Fibroblast of mammary gland (primary cell): ENCODE measurements around the gene SLC12A5.

ENCODE experiments used
- DNase-seq: peaks from one replicate; pipeline ENCODE4 v3.0.0-alpha.2; 2010; ENCODE audit warnings: low read depth
- H3K4me3 ChIP-seq: 2 replicates; pipeline ENCODE4 v1.5.1; 2011; ENCODE audit warnings: low read depth, mild to moderate bottlenecking, low read length, moderate library complexity; ENCODE audit not compliant: control insufficient read depth
- TF ChIP-seq, protein P1 (sequence below): conservative IDR thresholded peaks from 2 replicates; pipeline ENCODE4 v1.5.1; 2011; ENCODE audit warnings: low read depth, low read length, inconsistent platforms; ENCODE audit not compliant: control insufficient read depth, insufficient read depth

Gene SLC12A5

DNA sequence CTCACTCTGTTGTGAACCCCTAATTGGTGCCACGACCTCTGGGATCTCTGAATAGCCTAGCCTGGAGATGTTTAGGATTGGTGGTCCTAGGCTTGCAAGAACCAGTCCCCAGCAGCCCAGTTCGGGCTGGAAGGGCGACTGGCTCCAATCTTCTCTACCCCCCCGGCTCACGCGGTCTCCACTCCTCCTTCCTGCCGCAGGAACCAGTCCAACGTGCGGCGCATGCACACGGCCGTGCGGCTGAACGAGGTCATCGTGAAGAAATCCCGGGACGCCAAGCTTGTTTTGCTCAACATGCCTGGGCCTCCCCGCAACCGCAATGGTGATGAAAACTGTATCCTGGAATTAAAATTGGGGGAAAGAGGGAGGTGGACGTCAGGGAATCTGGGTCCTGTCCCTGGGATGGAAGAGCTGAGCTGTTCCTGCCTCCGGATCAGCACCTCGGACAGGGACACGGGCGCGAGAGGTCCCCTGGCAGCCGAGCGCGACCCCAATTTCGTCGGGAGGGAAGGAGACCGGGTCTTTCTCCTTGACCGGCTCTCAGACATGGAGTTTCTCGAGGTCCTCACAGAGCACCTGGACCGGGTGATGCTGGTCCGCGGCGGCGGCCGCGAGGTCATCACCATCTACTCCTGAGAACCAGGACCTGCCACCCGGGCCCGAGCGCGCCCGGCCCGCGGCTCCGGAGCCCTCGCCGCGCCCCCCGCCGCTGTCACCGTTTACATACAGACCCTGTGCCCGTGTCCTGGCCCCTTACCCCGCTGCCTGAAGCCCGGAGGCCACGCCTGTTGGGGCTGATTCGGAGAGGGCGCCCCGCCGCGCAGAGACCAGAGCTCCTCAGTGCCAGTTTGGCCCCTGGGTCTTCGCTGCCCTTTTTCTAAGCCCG, 28.2 kb downstream of the SLC12A5 start:
- TF ChIP-seq, protein P1, sequence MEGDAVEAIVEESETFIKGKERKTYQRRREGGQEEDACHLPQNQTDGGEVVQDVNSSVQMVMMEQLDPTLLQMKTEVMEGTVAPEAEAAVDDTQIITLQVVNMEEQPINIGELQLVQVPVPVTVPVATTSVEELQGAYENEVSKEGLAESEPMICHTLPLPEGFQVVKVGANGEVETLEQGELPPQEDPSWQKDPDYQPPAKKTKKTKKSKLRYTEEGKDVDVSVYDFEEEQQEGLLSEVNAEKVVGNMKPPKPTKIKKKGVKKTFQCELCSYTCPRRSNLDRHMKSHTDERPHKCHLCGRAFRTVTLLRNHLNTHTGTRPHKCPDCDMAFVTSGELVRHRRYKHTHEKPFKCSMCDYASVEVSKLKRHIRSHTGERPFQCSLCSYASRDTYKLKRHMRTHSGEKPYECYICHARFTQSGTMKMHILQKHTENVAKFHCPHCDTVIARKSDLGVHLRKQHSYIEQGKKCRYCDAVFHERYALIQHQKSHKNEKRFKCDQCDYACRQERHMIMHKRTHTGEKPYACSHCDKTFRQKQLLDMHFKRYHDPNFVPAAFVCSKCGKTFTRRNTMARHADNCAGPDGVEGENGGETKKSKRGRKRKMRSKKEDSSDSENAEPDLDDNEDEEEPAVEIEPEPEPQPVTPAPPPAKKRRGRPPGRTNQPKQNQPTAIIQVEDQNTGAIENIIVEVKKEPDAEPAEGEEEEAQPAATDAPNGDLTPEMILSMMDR = no peak
- no peak overlapping the region for H3K4me3 ChIP-seq
- peak; percentile 35 for DNase-seq

DNA sequence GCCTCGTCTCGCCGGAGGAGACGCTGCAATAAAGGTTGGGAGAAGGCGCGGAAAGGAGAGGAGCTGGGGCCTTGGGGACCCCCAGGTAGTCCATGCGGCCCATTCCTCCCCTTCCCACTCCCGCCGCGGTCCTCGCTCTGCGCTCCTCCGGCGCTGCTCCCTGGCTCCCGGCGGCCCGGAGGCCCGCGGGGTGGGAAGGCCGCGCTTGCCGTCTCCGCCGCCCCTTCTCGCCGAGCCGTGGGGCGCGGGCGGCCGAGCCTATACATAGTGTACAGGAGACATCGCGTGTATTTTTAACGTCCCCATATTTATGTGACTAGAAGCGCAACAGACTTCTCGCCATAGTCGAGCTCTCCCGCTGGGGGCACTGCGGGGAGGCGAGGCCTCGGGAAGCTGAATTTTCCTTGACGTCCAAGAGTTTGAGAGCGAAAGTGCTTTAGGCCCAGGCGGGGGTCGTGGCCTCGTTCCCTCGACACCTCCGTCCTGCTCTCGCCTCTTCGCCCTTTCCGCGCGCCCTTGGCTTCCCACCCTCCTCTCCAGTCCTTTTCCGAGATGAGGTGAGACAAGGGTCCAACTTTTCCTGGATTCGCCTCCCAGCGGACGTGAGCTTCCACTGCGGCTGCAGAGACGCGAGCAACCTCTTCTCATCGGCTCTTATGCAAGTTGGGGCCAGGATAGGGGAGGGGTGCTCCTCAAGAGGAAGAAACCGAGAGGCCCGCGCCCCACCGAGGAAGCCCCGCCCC, 29.0 kb downstream of the SLC12A5 start:
- H3K4me3 ChIP-seq = no peak overlapping the region
- TF ChIP-seq, protein P1 = peak; percentile 33
- DNase-seq = peak; percentile 49

DNA sequence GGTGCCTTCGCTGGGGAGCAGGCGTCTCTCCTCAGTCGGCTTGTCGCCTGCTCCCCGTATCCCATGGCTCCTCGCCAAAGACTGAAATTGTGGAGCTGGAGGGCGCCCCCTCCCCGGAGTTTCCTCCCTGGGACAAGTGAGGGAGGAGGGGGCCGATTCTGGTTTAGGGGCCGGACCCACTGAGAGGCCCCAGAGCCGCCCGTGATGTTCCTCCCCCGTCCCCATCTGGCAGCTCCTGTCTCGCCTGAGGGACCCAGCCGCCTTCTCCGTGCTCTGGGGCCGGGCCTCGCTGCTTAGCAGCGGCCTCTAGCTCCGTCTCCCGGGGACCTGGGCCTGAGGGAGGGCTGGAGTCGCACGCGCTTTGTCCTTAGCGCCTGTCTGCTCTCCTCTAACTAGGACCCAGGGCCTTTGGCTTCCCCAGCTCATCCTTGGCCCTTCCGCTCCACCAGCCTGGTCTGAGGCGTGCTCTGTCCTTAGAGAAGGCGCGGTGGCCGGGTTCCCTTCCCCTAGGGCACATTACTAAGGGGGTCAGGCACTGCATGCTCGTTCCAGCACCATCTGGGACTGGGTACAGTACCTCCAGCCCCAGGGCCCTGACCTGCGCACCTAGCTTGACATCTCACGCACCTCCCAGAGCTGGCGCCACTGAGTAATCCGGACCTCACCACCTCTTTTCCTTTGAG, 29.7 kb downstream of the SLC12A5 start:
- TF ChIP-seq, protein P1 = no peak
- DNase-seq = no peak
- H3K4me3 ChIP-seq = no peak overlapping the region

DNA sequence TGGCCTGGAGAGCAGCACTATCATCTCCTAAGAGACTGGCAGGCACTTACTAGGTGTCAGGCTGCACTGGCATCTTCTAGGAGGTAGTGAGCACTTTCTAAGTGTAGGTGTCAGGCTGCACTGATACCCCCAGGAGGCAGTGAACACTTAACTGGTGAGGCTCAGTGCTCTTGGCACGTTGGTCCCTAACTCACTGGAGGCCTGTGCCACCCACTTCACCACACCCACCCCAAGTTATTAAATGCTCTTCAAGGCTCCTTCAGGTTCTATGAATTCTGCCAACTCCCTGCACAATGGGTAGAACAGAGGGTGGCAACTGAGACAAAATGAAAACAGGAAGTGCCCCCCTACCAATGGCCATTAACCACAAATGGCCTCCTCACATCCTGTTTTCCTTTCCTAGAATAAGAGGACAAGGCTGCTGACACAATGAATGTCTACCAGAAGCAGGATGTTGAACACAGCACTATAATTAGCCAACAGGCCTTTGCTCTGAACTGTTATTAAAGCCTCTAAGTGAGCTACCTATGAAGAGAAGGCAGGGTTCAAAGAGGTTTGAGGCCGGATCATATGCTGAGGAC, 31.4 kb downstream of the SLC12A5 start:
- H3K4me3 ChIP-seq = no peak overlapping the region
- TF ChIP-seq, protein P1 = no peak
- DNase-seq = no peak

DNA sequence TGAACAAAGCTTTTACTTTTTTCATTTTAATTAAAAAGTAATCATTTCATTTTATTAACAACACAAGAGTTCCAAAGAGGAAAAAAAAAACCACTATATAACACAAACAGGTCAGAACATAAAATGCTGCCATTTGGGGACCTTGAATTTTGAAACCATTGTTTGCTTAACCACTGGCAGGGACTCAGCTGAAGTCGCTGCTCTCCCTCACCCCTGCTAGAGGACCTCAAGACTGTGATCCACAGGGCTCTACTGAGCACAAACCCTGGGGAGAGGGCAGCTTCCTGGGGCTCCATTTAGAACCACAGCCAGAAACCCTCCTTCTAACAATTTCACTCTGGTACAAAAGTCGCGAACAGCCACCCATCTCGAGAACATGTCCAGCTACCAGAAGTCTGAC, 32.0 kb downstream of the SLC12A5 start:
- no peak for DNase-seq
- TF ChIP-seq, protein P1 = no peak
- H3K4me3 ChIP-seq = no peak overlapping the region

DNA sequence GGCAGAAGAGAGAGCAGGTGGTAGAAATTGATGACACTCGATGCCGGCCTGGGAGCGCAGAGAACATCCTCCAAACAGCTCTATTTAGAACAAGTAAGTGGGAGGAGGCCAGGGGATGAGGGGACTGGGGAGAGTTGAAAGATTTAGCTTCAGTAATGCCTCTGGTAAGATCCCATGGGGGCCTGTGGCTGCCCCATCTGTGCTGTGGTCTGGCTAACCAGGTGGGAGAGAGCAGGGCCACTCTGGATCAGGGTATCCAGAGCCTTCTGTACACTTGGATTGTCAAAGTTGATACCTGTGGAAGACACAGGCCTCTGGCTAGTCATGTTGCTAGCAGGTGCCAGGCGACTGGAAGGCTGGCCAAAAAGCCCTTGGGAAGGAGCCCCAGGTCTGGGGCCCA, 33.1 kb downstream of the SLC12A5 start:
- no peak overlapping the region for H3K4me3 ChIP-seq
- TF ChIP-seq, protein P1 = no peak
- DNase-seq = no peak
